Gastrocnemius medialis (tissue), 4 donors: ENCODE measurements around the gene ARHGAP42.

ENCODE experiments used
- POLR2A ChIP-seq, 2 donors: fragments of 450-650 bp; IDR thresholded peaks; one replicate each; pipeline ENCODE4 v1.6.1; 2017; ENCODE audit warnings: antibody characterized with exemption in 2 of 2, mild to moderate bottlenecking in 2 of 2, moderate library complexity in 2 of 2
- TF ChIP-seq, protein P1 (sequence below), 5 experiments: fragments of 450-650 bp in 3 of 5; fragments of 200-600 bp in 2 of 5; sonication (generic) in 2 of 5; IDR thresholded peaks in 4 of 5; conservative IDR thresholded peaks in 1 of 5; 1 replicate in 4 of 5; 2 replicates in 1 of 5; pipeline ENCODE4 v1.5.1; 2016 to 2019; ENCODE audit warnings: antibody characterized with exemption in 5 of 5, mild to moderate bottlenecking in 3 of 5, moderate library complexity in 3 of 5

DNA sequence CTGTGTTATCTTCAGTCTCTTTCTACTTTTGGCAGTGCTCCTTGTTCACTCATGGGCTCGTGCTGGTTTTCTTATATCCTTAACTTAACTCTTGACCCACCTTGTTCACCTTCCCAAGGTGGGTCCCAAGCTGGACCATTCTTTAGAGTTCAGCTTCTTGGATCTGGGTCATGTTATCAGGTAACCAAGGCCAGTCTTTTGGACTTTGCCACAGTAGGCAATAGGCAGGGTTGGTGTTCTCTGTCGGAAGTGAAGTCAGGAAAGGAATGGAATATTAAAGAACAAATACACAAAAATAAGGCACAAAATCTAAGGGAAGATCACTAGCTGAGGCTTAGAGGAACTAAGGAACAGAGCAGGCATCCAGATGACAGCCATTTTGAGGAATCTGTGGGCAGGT, 202.7 kb downstream of the ARHGAP42 start:
- TF ChIP-seq POLR2A (IDR thresholded peaks at IDR 0.05) = no peak
- TF ChIP-seq, protein P1, sequence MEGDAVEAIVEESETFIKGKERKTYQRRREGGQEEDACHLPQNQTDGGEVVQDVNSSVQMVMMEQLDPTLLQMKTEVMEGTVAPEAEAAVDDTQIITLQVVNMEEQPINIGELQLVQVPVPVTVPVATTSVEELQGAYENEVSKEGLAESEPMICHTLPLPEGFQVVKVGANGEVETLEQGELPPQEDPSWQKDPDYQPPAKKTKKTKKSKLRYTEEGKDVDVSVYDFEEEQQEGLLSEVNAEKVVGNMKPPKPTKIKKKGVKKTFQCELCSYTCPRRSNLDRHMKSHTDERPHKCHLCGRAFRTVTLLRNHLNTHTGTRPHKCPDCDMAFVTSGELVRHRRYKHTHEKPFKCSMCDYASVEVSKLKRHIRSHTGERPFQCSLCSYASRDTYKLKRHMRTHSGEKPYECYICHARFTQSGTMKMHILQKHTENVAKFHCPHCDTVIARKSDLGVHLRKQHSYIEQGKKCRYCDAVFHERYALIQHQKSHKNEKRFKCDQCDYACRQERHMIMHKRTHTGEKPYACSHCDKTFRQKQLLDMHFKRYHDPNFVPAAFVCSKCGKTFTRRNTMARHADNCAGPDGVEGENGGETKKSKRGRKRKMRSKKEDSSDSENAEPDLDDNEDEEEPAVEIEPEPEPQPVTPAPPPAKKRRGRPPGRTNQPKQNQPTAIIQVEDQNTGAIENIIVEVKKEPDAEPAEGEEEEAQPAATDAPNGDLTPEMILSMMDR (IDR thresholded peaks at IDR 0.05 in 4 of 5, conservative IDR thresholded peaks at IDR 0.05 in 1 of 5) = no peak
